Measurements from ENCODE around the gene SRRM1.
"Not testable (repeated sequence)": the region's sequence is repeated elsewhere in the genome, so short reads cannot be mapped to it uniquely, and the experiment has no call there.

Gene SRRM1

GRCh38 chr1:24717887-24718650 is 75.0 kb downstream of the SRRM1 start:
- DNase-seq (ENCODE audit: low read depth in 2 of 2), result no peak

- DNase-seq (ENCODE audit: low read depth in 2 of 2), result no peak
Observed at GRCh38 chr1:24720152-24720551, 77.0 kb downstream of the SRRM1 start.

- DNase-seq (ENCODE audit: low read depth in 2 of 2), result no peak
Observed at GRCh38 chr1:24721533-24721932, 78.4 kb downstream of the SRRM1 start.

DNA sequence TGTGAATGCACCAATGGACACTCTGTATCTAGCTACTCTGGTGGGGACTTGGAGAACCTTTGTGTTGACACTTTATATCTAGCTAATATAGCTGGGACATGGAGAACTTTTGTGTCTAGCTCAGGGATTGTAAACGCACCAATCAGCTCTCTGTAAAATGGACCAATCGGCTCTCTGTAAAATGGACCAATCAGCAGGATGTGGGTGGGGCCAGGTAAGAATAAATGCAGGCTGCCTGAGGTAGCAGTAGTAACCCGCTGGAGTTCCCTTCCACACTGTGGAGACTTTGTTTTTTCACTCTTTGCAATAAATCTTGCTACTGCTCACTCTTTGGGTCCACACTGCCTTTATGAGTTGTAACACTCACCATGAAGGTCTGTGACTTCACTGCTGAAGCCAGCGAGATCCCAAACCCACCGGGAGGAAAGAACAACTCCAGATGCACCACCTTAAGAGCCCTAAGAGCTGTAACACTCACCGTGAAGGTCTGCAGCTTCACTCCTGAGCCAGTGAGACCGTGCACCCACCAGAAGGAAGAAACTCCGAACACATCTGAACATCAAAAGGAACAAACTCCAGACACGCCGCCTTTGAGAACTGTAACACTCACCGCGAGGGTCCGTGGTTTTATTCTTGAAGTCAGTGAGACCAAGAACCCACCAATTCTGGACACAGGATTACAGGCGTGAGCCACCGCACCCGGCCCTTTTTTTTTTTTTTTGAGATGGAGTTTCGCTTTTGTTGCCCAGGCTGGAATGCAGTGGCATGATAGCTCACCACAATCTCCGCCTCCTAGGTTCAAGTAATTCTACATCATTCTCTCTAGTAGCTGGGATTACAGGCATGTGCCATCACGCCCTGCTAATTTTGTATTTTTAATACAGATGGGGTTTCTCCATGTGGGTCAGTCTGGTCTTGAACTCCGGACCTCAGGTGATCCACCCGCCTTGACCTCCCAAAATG is 79.3 kb downstream of the SRRM1 start:
- not testable (repeated sequence) for DNase-seq (ENCODE audit: low read depth in 2 of 2)

All from activated CD4-positive, alpha-beta T cell treated with anti-CD3 and anti-CD28 coated beads for 24 hours (primary cell).